ENCODE results near the gene ABCE1.

DNA sequence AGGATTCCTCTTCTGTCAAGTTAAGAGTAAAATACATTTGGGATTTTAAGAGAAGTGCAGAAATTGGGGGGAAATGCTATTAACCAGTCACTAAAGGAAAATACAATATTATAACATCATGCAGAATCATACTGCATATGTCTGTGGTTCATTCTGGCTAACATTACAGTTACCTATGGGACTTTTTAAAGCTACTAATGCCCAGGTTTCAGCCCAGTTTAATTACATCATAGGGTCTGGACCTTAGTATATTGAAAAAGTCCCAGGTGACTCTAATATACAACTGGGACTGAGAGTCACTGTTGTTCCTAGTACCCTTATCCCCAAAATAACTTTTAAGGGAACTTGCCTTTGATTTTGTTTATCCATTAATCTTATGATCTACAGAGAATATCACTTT, 10.0 kb downstream of the ABCE1 start:
- TF ChIP-seq, protein P1, sequence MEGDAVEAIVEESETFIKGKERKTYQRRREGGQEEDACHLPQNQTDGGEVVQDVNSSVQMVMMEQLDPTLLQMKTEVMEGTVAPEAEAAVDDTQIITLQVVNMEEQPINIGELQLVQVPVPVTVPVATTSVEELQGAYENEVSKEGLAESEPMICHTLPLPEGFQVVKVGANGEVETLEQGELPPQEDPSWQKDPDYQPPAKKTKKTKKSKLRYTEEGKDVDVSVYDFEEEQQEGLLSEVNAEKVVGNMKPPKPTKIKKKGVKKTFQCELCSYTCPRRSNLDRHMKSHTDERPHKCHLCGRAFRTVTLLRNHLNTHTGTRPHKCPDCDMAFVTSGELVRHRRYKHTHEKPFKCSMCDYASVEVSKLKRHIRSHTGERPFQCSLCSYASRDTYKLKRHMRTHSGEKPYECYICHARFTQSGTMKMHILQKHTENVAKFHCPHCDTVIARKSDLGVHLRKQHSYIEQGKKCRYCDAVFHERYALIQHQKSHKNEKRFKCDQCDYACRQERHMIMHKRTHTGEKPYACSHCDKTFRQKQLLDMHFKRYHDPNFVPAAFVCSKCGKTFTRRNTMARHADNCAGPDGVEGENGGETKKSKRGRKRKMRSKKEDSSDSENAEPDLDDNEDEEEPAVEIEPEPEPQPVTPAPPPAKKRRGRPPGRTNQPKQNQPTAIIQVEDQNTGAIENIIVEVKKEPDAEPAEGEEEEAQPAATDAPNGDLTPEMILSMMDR (IDR thresholded peaks at IDR 0.05) = no peak
- TF ChIP-seq POLR2A (IDR thresholded peaks at IDR 0.05) = no peak

Data from testis (tissue), 2 donors.